ENCODE data around the gene CDH20.

Gene CDH20

GRCh38 chr18:61589053-61589723 lies 256.0 kb downstream of the CDH20 start (continued):
- TF ChIP-seq, protein P1, sequence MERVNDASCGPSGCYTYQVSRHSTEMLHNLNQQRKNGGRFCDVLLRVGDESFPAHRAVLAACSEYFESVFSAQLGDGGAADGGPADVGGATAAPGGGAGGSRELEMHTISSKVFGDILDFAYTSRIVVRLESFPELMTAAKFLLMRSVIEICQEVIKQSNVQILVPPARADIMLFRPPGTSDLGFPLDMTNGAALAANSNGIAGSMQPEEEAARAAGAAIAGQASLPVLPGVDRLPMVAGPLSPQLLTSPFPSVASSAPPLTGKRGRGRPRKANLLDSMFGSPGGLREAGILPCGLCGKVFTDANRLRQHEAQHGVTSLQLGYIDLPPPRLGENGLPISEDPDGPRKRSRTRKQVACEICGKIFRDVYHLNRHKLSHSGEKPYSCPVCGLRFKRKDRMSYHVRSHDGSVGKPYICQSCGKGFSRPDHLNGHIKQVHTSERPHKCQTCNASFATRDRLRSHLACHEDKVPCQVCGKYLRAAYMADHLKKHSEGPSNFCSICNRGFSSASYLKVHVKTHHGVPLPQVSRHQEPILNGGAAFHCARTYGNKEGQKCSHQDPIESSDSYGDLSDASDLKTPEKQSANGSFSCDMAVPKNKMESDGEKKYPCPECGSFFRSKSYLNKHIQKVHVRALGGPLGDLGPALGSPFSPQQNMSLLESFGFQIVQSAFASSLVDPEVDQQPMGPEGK (tag by site-specific recombination; IDR thresholded peaks at IDR 0.05): no peak
- TF ChIP-seq, protein P2, sequence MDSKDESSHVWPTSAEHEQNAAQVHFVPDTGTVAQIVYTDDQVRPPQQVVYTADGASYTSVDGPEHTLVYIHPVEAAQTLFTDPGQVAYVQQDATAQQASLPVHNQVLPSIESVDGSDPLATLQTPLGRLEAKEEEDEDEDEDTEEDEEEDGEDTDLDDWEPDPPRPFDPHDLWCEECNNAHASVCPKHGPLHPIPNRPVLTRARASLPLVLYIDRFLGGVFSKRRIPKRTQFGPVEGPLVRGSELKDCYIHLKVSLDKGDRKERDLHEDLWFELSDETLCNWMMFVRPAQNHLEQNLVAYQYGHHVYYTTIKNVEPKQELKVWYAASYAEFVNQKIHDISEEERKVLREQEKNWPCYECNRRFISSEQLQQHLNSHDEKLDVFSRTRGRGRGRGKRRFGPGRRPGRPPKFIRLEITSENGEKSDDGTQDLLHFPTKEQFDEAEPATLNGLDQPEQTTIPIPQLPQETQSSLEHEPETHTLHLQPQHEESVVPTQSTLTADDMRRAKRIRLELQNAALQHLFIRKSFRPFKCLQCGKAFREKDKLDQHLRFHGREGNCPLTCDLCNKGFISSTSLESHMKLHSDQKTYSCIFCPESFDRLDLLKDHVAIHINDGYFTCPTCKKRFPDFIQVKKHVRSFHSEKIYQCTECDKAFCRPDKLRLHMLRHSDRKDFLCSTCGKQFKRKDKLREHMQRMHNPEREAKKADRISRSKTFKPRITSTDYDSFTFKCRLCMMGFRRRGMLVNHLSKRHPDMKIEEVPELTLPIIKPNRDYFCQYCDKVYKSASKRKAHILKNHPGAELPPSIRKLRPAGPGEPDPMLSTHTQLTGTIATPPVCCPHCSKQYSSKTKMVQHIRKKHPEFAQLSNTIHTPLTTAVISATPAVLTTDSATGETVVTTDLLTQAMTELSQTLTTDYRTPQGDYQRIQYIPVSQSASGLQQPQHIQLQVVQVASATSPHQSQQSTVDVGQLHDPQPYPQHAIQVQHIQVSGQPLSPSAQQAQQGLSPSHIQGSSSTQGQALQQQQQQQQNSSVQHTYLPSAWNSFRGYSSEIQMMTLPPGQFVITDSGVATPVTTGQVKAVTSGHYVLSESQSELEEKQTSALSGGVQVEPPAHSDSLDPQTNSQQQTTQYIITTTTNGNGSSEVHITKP (tag by site-specific recombination; IDR thresholded peaks at IDR 0.05): no peak
- no peak for TF ChIP-seq ZNF248 (tag by site-specific recombination; IDR thresholded peaks at IDR 0.05)
- no peak for TF ChIP-seq ZNF416 (tag by site-specific recombination; IDR thresholded peaks at IDR 0.05)

DNA sequence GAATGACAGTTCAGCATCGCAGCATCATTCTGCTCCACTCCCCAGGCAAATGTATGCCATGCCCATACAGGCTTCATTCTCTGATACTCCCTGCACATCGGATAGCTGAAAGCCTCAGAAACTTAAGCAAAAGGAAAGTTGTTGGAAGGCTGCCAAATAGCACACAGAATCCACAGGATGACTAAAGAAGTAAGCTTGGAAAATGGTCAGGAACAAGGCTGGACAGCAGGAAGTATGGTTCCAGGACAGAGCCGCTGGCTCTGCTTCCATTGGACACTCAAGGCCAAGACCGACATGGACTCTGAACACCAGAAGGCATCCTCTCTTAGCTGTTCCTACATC lies 256.5 kb downstream of the CDH20 start:
- TF ChIP-seq ZBTB1 (tag by site-specific recombination; IDR thresholded peaks at IDR 0.05) (no peak), ZNF510 (tag by site-specific recombination; IDR thresholded peaks at IDR 0.05; ENCODE audit: insufficient replicate concordance) (no peak), ZNF211 (tag by site-specific recombination; IDR thresholded peaks at IDR 0.05; ENCODE audit: low read depth) (no peak), ZNF707 (tag by site-specific recombination; IDR thresholded peaks at IDR 0.05) (no peak), SP7 (tag by site-specific recombination; IDR thresholded peaks at IDR 0.05) (no peak), ZNF626 (tag by site-specific recombination; IDR thresholded peaks at IDR 0.05) (no peak), ZNF202 (tag by site-specific recombination; IDR thresholded peaks at IDR 0.05; ENCODE audit: borderline replicate concordance) (no peak), ZNF664 (tag by site-specific recombination; IDR thresholded peaks at IDR 0.05) (no peak), ZNF26 (tag by site-specific recombination; IDR thresholded peaks at IDR 0.05) (no peak), SCRT2 (tag by site-specific recombination; IDR thresholded peaks at IDR 0.05) (no peak), ZNF660 (tag by site-specific recombination; IDR thresholded peaks at IDR 0.05) (no peak), ZNF138 (tag by site-specific recombination; IDR thresholded peaks at IDR 0.05; ENCODE audit: borderline replicate concordance) (no peak)
- Histone ChIP-seq H3K9me3 (ENCODE audit: control insufficient read depth, insufficient read depth, low read depth, low read length) (no peaks in the 10 kb centered on the region), H3K27ac (ENCODE audit: extremely low read depth, low read depth, low read length) (no peak overlapping the region), H3K36me3 (ENCODE audit: control insufficient read depth in 2 of 2, insufficient read depth in 1 of 2, low read length in 2 of 2) (no peaks in the 10 kb centered on the region), H3K4me1 (ENCODE audit: control insufficient read depth, insufficient read depth, low read length) (no peaks in the 10 kb centered on the region), H3K4me3 (ENCODE audit: low read depth, low read length) (no peak overlapping the region)
- CTCF ChIA-PET: interaction anchor here (0.6 to 0.8 kb wide), 3 partner anchors 11 to 1120 kb away, joined by 3 to 4 read pairs (median 3); no protein-coding TSS in a partner anchor
- POLR2A ChIA-PET: no interaction called here

GRCh38 chr18:61591253-61591652 lies 258.0 kb downstream of the CDH20 start:
- no peaks in the 10 kb centered on the region for H3K9me3 ChIP-seq (ENCODE audit: control insufficient read depth, insufficient read depth, low read depth, low read length)
- no peak overlapping the region for H3K4me3 ChIP-seq (ENCODE audit: low read depth, low read length)
- H3K27ac ChIP-seq (ENCODE audit: extremely low read depth, low read depth, low read length): no peak overlapping the region
- ChIA-PET CTCF (interaction anchor here (3.2 kb wide), 1 partner anchor 9 kb away, joined by 17 read pairs; no protein-coding TSS in a partner anchor), POLR2A (no interaction called here)
- H3K4me1 ChIP-seq (ENCODE audit: control insufficient read depth, insufficient read depth, low read length): peaks cover 8% of the 10 kb centered on the region; the same call in 1 of the 2 replicates
- no peaks in the 10 kb centered on the region for H3K36me3 ChIP-seq (ENCODE audit: control insufficient read depth in 2 of 2, insufficient read depth in 1 of 2, low read length in 2 of 2)
- TF ChIP-seq ZNF26 (tag by site-specific recombination; IDR thresholded peaks at IDR 0.05) (no peak), ZNF76 (tag by site-specific recombination; IDR thresholded peaks at IDR 0.05; ENCODE audit: borderline replicate concordance, low read depth) (no peak), ZNF133 (tag by site-specific recombination; IDR thresholded peaks at IDR 0.05) (no peak), ZNF366 (tag by site-specific recombination; conservative IDR thresholded peaks at IDR 0.05) (no peak), ZNF692 (tag by site-specific recombination; IDR thresholded peaks at IDR 0.05) (no peak)
